ENCODE measurements around the gene NKIRAS2. TPM values are rescaled to one million over a fixed set of nuclear protein-coding genes. Genes with fewer than 3 reads are reported as not detected.
A peak's percentile ranks its signal among the peaks of the same experiment; 100 is the strongest.

The NKIRAS2 gene
- total and polyA plus RNA-seq, 10 donors, result 11.3 to 38.8 (median 22.7) TPM

DNA sequence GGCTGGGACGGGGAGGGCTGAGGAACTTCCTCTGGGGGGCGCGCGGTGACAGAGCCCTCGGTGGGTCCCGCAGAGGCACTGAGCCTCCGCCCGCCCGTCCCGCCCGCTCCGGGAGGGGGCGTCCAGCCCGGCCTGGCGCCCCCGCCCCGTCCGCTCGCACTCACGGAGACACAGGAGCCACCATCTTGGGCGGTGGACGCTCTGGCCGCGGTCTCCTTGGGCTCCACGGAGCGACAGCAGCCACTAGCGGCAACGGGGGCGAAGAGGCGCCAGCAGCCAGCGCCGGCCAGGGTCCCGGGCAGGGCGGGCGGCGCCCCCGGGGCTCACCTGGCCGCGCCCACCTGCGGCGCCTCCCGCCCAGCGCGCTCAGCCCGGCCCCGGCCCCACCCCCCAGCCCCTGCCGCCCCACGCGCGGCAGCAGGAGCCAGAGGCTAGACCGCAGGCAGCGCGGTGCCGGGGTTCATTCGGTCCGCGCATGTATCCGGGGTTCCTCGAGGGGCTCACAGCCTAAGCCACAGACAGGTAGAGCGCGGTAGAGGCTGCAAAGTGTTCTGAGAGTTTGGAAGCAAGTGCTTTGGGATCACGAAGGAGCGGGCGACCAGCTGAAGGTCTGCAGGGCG lies 30.6 kb downstream of the NKIRAS2 start, which contains the start of gene C17orf113:
Gene C17orf113, minus strand, starts transcription at position 209 of the 620 bp plus-strand sequence. CDS start 7,225 bp downstream, outside the sequence.
- peaks cover 0 to 41% (median 0%) of the 10 kb centered on the region in 7 donors for H3K27me3 ChIP-seq (replicated peaks in 1 of 7)
- H3K4me1 ChIP-seq, result peaks cover 0 to 24% (median 14%) of the 10 kb centered on the region in 6 donors
- no peaks in the 10 kb centered on the region for H3K9me3 ChIP-seq
- WGBS, 5 donors, result 1 to 4% (median 3%) methylated on average over 15 to 65 of the region's 65 CpGs
- no peaks in the 10 kb centered on the region for H3K36me3 ChIP-seq
- TF ChIP-seq POLR2AphosphoS5 (IDR thresholded peaks at IDR 0.05) (peak in 1 of 3 donors; percentile 54), POLR2A (IDR thresholded peaks at IDR 0.05) (no peak)
- TF ChIP-seq, protein P1, sequence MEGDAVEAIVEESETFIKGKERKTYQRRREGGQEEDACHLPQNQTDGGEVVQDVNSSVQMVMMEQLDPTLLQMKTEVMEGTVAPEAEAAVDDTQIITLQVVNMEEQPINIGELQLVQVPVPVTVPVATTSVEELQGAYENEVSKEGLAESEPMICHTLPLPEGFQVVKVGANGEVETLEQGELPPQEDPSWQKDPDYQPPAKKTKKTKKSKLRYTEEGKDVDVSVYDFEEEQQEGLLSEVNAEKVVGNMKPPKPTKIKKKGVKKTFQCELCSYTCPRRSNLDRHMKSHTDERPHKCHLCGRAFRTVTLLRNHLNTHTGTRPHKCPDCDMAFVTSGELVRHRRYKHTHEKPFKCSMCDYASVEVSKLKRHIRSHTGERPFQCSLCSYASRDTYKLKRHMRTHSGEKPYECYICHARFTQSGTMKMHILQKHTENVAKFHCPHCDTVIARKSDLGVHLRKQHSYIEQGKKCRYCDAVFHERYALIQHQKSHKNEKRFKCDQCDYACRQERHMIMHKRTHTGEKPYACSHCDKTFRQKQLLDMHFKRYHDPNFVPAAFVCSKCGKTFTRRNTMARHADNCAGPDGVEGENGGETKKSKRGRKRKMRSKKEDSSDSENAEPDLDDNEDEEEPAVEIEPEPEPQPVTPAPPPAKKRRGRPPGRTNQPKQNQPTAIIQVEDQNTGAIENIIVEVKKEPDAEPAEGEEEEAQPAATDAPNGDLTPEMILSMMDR (IDR thresholded peaks at IDR 0.05 in 8 of 11, conservative IDR thresholded peaks at IDR 0.05 in 3 of 11), result peak in 5 of 11 experiments; percentile 39 to 53 (median 44)
- peak within 1 kb of the TSS in 1 of 8 donors; percentile 43 for H3K27ac ChIP-seq
- peak; percentile 90 for DNase-seq
- intact Hi-C loops (cut with DNase I; ENCODE audit: low total_unique reads), result no loop called here
- peak within 1 kb of the TSS; percentile 44 to 81 (median 54) for H3K4me3 ChIP-seq

DNA sequence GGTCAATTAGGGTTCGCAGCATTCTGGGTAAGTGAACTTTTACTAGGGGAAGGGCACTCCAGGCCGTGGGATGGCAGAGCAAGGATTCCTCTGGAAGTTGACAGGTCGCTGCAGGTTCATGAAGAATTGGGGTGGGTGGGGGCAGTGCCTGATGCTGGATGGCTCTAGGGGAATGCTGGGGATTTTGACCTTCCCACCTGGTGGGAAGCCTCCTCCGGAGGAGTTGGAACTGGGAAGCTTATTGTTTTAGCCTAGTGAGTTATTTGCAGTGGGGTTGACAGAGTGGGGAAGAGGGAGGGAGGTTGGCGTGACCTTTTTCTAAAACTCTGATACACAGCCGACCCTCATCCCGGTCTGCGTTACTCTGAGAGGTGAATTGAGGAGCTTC lies 31.1 kb downstream of the NKIRAS2 start:
- peaks cover 0 to 24% (median 14%) of the 10 kb centered on the region in 6 donors for H3K4me1 ChIP-seq
- no peak overlapping the region for H3K27ac ChIP-seq
- peak overlapping the region in 7 of 8 donors; percentile 44 to 81 (median 55) for H3K4me3 ChIP-seq
- H3K27me3 ChIP-seq (replicated peaks in 1 of 7), result peaks cover 0 to 46% (median 0%) of the 10 kb centered on the region in 7 donors
- no peak for DNase-seq
- H3K36me3 ChIP-seq, result no peaks in the 10 kb centered on the region
- WGBS, 5 donors, result 65 to 73% (median 68%) methylated on average over 8 of the region's 8 CpGs
- TF ChIP-seq POLR2AphosphoS5 (IDR thresholded peaks at IDR 0.05) (no peak), POLR2A (IDR thresholded peaks at IDR 0.05) (no peak)
- TF ChIP-seq, protein P1 (IDR thresholded peaks at IDR 0.05 in 8 of 11, conservative IDR thresholded peaks at IDR 0.05 in 3 of 11), result no peak
- H3K9me3 ChIP-seq, result no peaks in the 10 kb centered on the region
- intact Hi-C loops (cut with DNase I; ENCODE audit: low total_unique reads), result no loop called here

DNA sequence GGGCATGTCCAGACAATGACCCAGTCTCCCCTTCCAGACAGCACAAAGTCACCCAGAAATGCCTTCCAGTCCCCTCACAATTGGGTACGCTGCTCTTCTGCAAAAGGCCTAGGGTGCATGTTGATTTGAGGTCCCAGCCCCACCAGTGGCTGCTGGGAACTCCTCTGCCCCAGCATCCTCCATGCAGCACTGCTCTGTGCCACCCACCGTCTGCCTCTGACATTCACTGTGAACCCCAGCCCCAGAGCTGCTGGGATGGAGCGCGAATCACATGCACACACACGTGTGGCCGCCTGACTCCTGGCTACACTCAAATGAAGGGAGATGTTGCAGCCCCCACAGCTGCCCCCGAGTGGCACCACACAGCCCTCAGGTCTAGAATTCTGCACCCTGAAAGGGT lies 31.8 kb downstream of the NKIRAS2 start:
- 90 to 95% (median 92%) methylated on average over 4 to 7 of the region's 7 CpGs for WGBS, 5 donors

More for the DNA sequence above, 31.8 kb downstream of the NKIRAS2 start:
- Histone ChIP-seq H3K4me1 (peaks cover 0 to 24% (median 14%) of the 10 kb centered on the region in 6 donors), H3K27me3 (replicated peaks in 1 of 7) (peaks cover 0 to 49% (median 0%) of the 10 kb centered on the region in 7 donors), H3K9me3 (peaks cover 0 to 3% (median 0%) of the 10 kb centered on the region in 8 donors), H3K4me3 (no peak overlapping the region), H3K36me3 (no peaks in the 10 kb centered on the region), H3K27ac (no peak overlapping the region)
- no peak for DNase-seq
- TF ChIP-seq, protein P1 (IDR thresholded peaks at IDR 0.05 in 8 of 11, conservative IDR thresholded peaks at IDR 0.05 in 3 of 11), result no peak
- TF ChIP-seq POLR2AphosphoS5 (IDR thresholded peaks at IDR 0.05), result no peak
- TF ChIP-seq POLR2A (IDR thresholded peaks at IDR 0.05), result no peak
- intact Hi-C loops (cut with DNase I; ENCODE audit: low total_unique reads), result no loop called here
